Neural cell (in vitro differentiated cells): ENCODE results near the gene SHLD2.
"Not testable (repeated sequence)": the region's sequence is repeated elsewhere in the genome, so short reads cannot be mapped to it uniquely, and the experiment has no call there.

Source experiments
- EP300 ChIP-seq: fragments of 450-650 bp; conservative IDR thresholded peaks from 2 replicates; pipeline ENCODE4 v1.6.1; 2014; ENCODE audit warnings: antibody characterized with exemption, mild to moderate bottlenecking, moderate library complexity; ENCODE audit not compliant: poor library complexity, severe bottlenecking
- EZH2 ChIP-seq: fragments of 200-600, 300-800 bp; shearing (Covaris generic), sonication (generic); IDR thresholded peaks from 2 replicates; pipeline ENCODE4 v1.6.1; 2014; ENCODE audit warnings: antibody characterized with exemption, low read length, borderline replicate concordance, mild to moderate bottlenecking; ENCODE audit not compliant: insufficient read depth, poor library complexity, severe bottlenecking
- MXI1 ChIP-seq: fragments of 450-650 bp; conservative IDR thresholded peaks from 2 replicates; pipeline ENCODE4 v1.6.1; 2014; ENCODE audit warnings: antibody characterized with exemption, mild to moderate bottlenecking; ENCODE audit not compliant: poor library complexity, severe bottlenecking
- POLR2AphosphoS5 ChIP-seq: IDR thresholded peaks from 2 replicates; pipeline ENCODE4 v1.6.1; 2012
- TAF1 ChIP-seq: IDR thresholded peaks from 2 replicates; pipeline ENCODE4 v1.6.1; 2012; ENCODE audit warnings: low read depth
- TF ChIP-seq, protein P1 (sequence below): fragments of 450-650 bp; IDR thresholded peaks from 2 replicates; pipeline ENCODE4 v1.5.1; 2014; ENCODE audit warnings: antibody characterized with exemption, mild to moderate bottlenecking, moderate library complexity; ENCODE audit not compliant: poor library complexity, severe bottlenecking
- TF ChIP-seq, protein P2 (sequence below): IDR thresholded peaks from 2 replicates; pipeline ENCODE4 v1.6.1; 2012; ENCODE audit warnings: borderline replicate concordance

DNA sequence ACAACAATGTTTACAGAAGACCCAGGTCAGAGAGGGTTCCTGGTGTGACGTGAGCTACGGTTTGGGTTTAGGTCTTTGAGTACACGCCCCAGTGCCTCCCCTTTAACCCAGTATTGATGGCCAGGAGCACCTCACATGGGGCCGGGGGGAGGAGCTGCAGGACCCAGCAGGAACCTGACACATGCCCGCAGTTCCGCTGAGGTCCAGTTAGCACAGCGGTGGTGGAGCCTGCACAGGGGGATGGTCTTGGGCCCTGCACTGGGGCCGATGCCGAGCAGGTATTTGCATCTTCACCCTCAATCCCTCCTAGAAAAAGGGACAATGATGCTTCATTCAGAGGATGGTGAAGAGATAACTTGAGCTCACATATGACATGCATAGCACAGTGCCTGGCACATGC lies 134.2 kb downstream of the SHLD2 start:
- TF ChIP-seq, protein P1, sequence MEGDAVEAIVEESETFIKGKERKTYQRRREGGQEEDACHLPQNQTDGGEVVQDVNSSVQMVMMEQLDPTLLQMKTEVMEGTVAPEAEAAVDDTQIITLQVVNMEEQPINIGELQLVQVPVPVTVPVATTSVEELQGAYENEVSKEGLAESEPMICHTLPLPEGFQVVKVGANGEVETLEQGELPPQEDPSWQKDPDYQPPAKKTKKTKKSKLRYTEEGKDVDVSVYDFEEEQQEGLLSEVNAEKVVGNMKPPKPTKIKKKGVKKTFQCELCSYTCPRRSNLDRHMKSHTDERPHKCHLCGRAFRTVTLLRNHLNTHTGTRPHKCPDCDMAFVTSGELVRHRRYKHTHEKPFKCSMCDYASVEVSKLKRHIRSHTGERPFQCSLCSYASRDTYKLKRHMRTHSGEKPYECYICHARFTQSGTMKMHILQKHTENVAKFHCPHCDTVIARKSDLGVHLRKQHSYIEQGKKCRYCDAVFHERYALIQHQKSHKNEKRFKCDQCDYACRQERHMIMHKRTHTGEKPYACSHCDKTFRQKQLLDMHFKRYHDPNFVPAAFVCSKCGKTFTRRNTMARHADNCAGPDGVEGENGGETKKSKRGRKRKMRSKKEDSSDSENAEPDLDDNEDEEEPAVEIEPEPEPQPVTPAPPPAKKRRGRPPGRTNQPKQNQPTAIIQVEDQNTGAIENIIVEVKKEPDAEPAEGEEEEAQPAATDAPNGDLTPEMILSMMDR = not testable (repeated sequence)
- TF ChIP-seq POLR2AphosphoS5, EZH2, EP300, MXI1, TAF1: not testable (repeated sequence)
- TF ChIP-seq, protein P2, sequence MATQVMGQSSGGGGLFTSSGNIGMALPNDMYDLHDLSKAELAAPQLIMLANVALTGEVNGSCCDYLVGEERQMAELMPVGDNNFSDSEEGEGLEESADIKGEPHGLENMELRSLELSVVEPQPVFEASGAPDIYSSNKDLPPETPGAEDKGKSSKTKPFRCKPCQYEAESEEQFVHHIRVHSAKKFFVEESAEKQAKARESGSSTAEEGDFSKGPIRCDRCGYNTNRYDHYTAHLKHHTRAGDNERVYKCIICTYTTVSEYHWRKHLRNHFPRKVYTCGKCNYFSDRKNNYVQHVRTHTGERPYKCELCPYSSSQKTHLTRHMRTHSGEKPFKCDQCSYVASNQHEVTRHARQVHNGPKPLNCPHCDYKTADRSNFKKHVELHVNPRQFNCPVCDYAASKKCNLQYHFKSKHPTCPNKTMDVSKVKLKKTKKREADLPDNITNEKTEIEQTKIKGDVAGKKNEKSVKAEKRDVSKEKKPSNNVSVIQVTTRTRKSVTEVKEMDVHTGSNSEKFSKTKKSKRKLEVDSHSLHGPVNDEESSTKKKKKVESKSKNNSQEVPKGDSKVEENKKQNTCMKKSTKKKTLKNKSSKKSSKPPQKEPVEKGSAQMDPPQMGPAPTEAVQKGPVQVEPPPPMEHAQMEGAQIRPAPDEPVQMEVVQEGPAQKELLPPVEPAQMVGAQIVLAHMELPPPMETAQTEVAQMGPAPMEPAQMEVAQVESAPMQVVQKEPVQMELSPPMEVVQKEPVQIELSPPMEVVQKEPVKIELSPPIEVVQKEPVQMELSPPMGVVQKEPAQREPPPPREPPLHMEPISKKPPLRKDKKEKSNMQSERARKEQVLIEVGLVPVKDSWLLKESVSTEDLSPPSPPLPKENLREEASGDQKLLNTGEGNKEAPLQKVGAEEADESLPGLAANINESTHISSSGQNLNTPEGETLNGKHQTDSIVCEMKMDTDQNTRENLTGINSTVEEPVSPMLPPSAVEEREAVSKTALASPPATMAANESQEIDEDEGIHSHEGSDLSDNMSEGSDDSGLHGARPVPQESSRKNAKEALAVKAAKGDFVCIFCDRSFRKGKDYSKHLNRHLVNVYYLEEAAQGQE = not testable (repeated sequence)
